Caco-2 (cell line): Measurements from ENCODE around the gene TCN2. TPM values are rescaled to one million over a fixed set of nuclear protein-coding genes. Genes with fewer than 3 reads are reported as not detected.

Experiments
- total RNA-seq: library from RNA; stranded (reverse); gene quantifications from 2 replicates; pipeline ENCODE4 v1.2.3, GENCODE V29; 2022

Gene TCN2
- total RNA-seq, 1 experiment from 2014 or later = 13.8 TPM

Other genes starting within 250 kb of the TCN2 start
- 12.8 and 14.2 TPM in 2 replicates for gene RNF215, start 219.8 kb upstream of the TCN2 start, total RNA-seq
- gene SEC14L2, start 210.2 kb upstream of the TCN2 start, total RNA-seq = 9.4 and 11.0 TPM in 2 replicates
- 20.6 and 23.0 TPM in 2 replicates for gene MTFP1, start 181.4 kb upstream of the TCN2 start, total RNA-seq
- gene SEC14L3, start 135.2 kb upstream of the TCN2 start, total RNA-seq = not detected in 2 replicates
- not detected in 2 replicates for gene SEC14L4, start 101.5 kb upstream of the TCN2 start, total RNA-seq
- 0.14 TPM in 1 of 2 replicates, not detected in the other for gene SEC14L6, start 60.4 kb upstream of the TCN2 start, total RNA-seq
- 8.9 and 14.2 TPM in 2 replicates for gene GAL3ST1, start 32.5 kb upstream of the TCN2 start, total RNA-seq
- 110 and 117 TPM in 2 replicates for gene PES1, start 15.3 kb upstream of the TCN2 start, total RNA-seq
- gene SLC35E4, start 28.6 kb downstream of the TCN2 start, total RNA-seq = 0.27 and 0.74 TPM in 2 replicates
- 6.0 and 7.9 TPM in 2 replicates for gene DUSP18, start 60.7 kb downstream of the TCN2 start, total RNA-seq
- 4.2 and 6.2 TPM in 2 replicates for gene OSBP2, start 87.7 kb downstream of the TCN2 start, total RNA-seq